RPMI7951 (cell line): Measurements from ENCODE around the gene ANP32B. TPM values are rescaled to one million over a fixed set of nuclear protein-coding genes. Genes with fewer than 3 reads are reported as not detected.

Experiments used
- total RNA-seq: library from RNA; depleted of rRNA; stranded (reverse); fragments of >200 nt; shearing (Covaris generic); gene quantifications from 2 replicates; pipeline ENCODE4 v1.2.3, GENCODE V29; 2014; rRNA removed

Gene ANP32B
- total RNA-seq, 1 experiment from 2014 or later: 12.4 TPM

Other genes starting within 250 kb of the ANP32B start
- not detected in 2 replicates for gene FOXE1, start 130.1 kb upstream of the ANP32B start, total RNA-seq
- 16.9 and 22.9 TPM in 2 replicates for gene TRMO, start 60.8 kb upstream of the ANP32B start, total RNA-seq
- not detected in 2 replicates for gene HEMGN, start 45.2 kb upstream of the ANP32B start, total RNA-seq
- gene NANS, start 73.4 kb downstream of the ANP32B start, total RNA-seq: 109 and 140 TPM in 2 replicates
- 11.1 and 15.1 TPM in 2 replicates for gene TRIM14, start 135.9 kb downstream of the ANP32B start, total RNA-seq
- 1.3 TPM in 2 replicates for gene CORO2A, start 209.3 kb downstream of the ANP32B start, total RNA-seq